HepG2 (cell line): ENCODE results near the gene LDAH. TPM values are rescaled to one million over a fixed set of nuclear protein-coding genes. Genes with fewer than 3 reads are reported as not detected.
A peak's percentile ranks its signal among the peaks of the same experiment; 100 is the strongest.

Experiments
- AHDC1 ChIP-seq: sonication (generic); formaldehyde crosslinking; IDR thresholded peaks from 2 replicates; pipeline ENCODE4 v1.5.1; 2020; ENCODE audit warnings: mild to moderate bottlenecking, missing genetic modification reagents, borderline replicate concordance
- FLYWCH1 ChIP-seq: sonication (generic); formaldehyde crosslinking; IDR thresholded peaks from 2 replicates; pipeline ENCODE4 v1.8.1; 2023; ENCODE audit warnings: mild to moderate bottlenecking, missing genetic modification reagents
- HNRNPUL1 ChIP-seq: fragments of 200-400 bp; formaldehyde crosslinking; IDR thresholded peaks from 2 replicates; pipeline ENCODE4 v1.6.1; 2017; ENCODE audit warnings: low read depth, mild to moderate bottlenecking, low read length, moderate library complexity
- IRF1 ChIP-seq: sonication (generic); formaldehyde crosslinking; IDR thresholded peaks from 2 replicates; pipeline ENCODE4 v1.4.0; 2020; ENCODE audit warnings: low read depth, mild to moderate bottlenecking, missing genetic modification reagents
- JUNB ChIP-seq: sonication (generic); formaldehyde crosslinking; IDR thresholded peaks from 2 replicates; pipeline ENCODE4 v1.8.0; 2022; ENCODE audit warnings: missing genetic modification reagents, mild to moderate bottlenecking, borderline replicate concordance
- KLF12 ChIP-seq: sonication (generic); formaldehyde crosslinking; IDR thresholded peaks from 2 replicates; pipeline ENCODE4 v1.4.0; 2020; ENCODE audit warnings: missing genetic modification reagents, borderline replicate concordance
- MBD4 ChIP-seq: IDR thresholded peaks from 2 replicates; pipeline ENCODE4 v1.6.1; 2012; ENCODE audit warnings: low read length, inconsistent platforms, borderline replicate concordance
- NFE2L2 ChIP-seq: fragments of 150-350 bp; IDR thresholded peaks from 2 replicates; pipeline ENCODE4 v1.6.1; 2014; ENCODE audit warnings: low read length
- SCMH1 ChIP-seq: sonication (generic); formaldehyde crosslinking; IDR thresholded peaks from 2 replicates; pipeline ENCODE4 v1.9.0; 2021; ENCODE audit warnings: missing genetic modification reagents, mild to moderate bottlenecking, borderline replicate concordance
- YEATS2 ChIP-seq: sonication (generic); formaldehyde crosslinking; IDR thresholded peaks from 2 replicates; pipeline ENCODE4 v1.4.0; 2020; ENCODE audit warnings: missing genetic modification reagents, borderline replicate concordance
- ZFP41 ChIP-seq: sonication (generic); formaldehyde crosslinking; IDR thresholded peaks from 2 replicates; pipeline ENCODE4 v1.4.0; 2020; ENCODE audit warnings: mild to moderate bottlenecking, missing genetic modification reagents, borderline replicate concordance
- ZNF234 ChIP-seq: sonication (generic); formaldehyde crosslinking; conservative IDR thresholded peaks from 2 replicates; pipeline ENCODE4 v1.5.1; 2020; ENCODE audit warnings: mild to moderate bottlenecking, missing genetic modification reagents
- ZNF646 ChIP-seq: sonication (generic); formaldehyde crosslinking; IDR thresholded peaks from 2 replicates; pipeline ENCODE4 v1.9.0; 2021; ENCODE audit warnings: mild to moderate bottlenecking, missing genetic modification reagents
- ZNF761 ChIP-seq: sonication (generic); formaldehyde crosslinking; conservative IDR thresholded peaks from 2 replicates; pipeline ENCODE4 v1.4.0; 2020; ENCODE audit warnings: mild to moderate bottlenecking, missing genetic modification reagents
- polyA plus RNA-seq, 8 experiments: library from polyadenylated mRNA; depleted of rRNA in 3 of 8; stranded (reverse) in 7 of 8; unstranded in 1 of 8; fragments of >200 nt; fragmentation: Illumina TruSeq in 4 of 8; extraction: Trizol in 4 of 8; gene quantifications; 2 replicates each; pipeline versions ENCODE4 v1.2.1 to v1.2.3, GENCODE V29; 2011 to 2016; ENCODE audit warnings: low read depth in 4 of 8, missing spikeins in 1 of 8, mixed read lengths in 1 of 8; ENCODE audit not compliant: insufficient read depth in 1 of 8
- total RNA-seq, 5 experiments: library from RNA; depleted of rRNA; stranded (reverse); fragments of >200 nt; fragmentation: Illumina TruSeq; extraction: Trizol; gene quantifications; 2 replicates each; pipeline ENCODE4 v1.2.3, GENCODE V29; 2016; ENCODE audit warnings: low read depth in 1 of 5
- TF ChIP-seq, protein P1 (sequence below): IDR thresholded peaks from 2 replicates; pipeline ENCODE4 v1.6.1; 2016; ENCODE audit warnings: missing genetic modification reagents, missing compliant biosample characterization

LDAH gene
- total and polyA plus RNA-seq, 2 of the 13 experiments (the other 11 are each of a cell fraction or from before 2014, with no cell fraction given) = 28.8 to 46.2 TPM

GRCh38 chr2:20642055-20642971 lies 180.6 kb downstream of the LDAH start (continued):
- TF ChIP-seq KLF12 (CRISPR knock-in tag) (no peak), AHDC1 (CRISPR knock-in tag) (no peak), ZNF646 (no peak), FLYWCH1 (no peak), SCMH1 (no peak), YEATS2 (CRISPR knock-in tag) (peak; percentile 72; the same call in 1 of the 2 replicates), ZNF761 (CRISPR knock-in tag) (no peak), IRF1 (CRISPR knock-in tag) (no peak), ZNF234 (CRISPR knock-in tag) (no peak), HNRNPUL1 (no peak), JUNB (CRISPR knock-in tag) (no peak), MBD4 (no peak), NFE2L2 (no peak), ZFP41 (CRISPR knock-in tag) (no peak)
- TF ChIP-seq, protein P1, sequence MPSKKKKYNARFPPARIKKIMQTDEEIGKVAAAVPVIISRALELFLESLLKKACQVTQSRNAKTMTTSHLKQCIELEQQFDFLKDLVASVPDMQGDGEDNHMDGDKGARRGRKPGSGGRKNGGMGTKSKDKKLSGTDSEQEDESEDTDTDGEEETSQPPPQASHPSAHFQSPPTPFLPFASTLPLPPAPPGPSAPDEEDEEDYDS (CRISPR knock-in tag) = no peak
